ENCODE results near the gene TRIL. TPM values are rescaled to one million over a fixed set of nuclear protein-coding genes. Genes with fewer than 3 reads are reported as not detected.
A peak's percentile ranks its signal among the peaks of the same experiment; 100 is the strongest.

Gene TRIL
- total and polyA plus RNA-seq, 2 experiments from 2014 or later = 0.08 to 0.32 TPM

DNA sequence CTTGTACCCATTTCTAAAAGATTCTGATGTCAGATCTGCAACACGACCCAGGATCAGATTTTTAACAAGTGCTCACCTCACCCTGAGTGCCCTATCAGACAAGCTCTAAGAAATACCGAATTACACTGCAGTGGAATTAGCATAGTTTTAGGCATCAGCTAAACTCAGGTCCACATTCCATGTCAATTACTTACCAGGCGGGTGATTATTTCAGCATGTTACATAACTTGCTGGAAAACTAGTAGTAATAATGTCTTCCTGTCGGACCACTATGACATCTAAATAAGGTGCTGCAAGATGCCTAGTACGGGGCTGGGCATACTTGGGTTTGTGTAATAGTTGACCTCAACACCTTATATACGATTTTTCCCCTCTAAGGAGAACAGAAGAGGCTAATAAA, 21.0 kb downstream of the TRIL start:
- H4K20me1 ChIP-seq (ENCODE audit: insufficient read depth) = no peaks in the 10 kb centered on the region
- H3K4me2 ChIP-seq (ENCODE audit: unreplicated experiment) = no peak overlapping the region
- in situ Hi-C loops (cut with MboI) = no loop called here
- H3K27me3 ChIP-seq (replicated peaks; ENCODE audit: insufficient read depth) = peaks cover 5% of the 10 kb centered on the region
- no peak overlapping the region for H3K27ac ChIP-seq
- WGBS, 2 experiments (ENCODE audit: low coverage in 1 of 2, low lambda C conversion rate in 2 of 2, missing lambda C conversion rate in 2 of 2) = 51% methylated on average over 6 of the region's 6 CpGs
- no peak overlapping the region for H3K9ac ChIP-seq
- H3K4me1 ChIP-seq (ENCODE audit: insufficient read depth) = no peaks in the 10 kb centered on the region
- no peaks in the 10 kb centered on the region for H3K36me3 ChIP-seq (ENCODE audit: low read depth)
- H3K79me2 ChIP-seq (ENCODE audit: insufficient read depth) = no peaks in the 10 kb centered on the region
- no peak overlapping the region for H2AFZ ChIP-seq
- no peak for TF ChIP-seq EZH2 (IDR thresholded peaks at IDR 0.05; ENCODE audit: insufficient read depth, poor library complexity, severe bottlenecking)
- no peak for TF ChIP-seq EZH2phosphoT487 (IDR thresholded peaks at IDR 0.05; ENCODE audit: insufficient read depth, low read depth)
- no peaks in the 10 kb centered on the region for H3K9me3 ChIP-seq (ENCODE audit: low read depth)
- H3F3A ChIP-seq (ENCODE audit: insufficient read depth) = no peaks in the 10 kb centered on the region
- peak; percentile 11 for DNase-seq
- no peaks in the 10 kb centered on the region for H3K9me2 ChIP-seq (ENCODE audit: insufficient read depth)
- H3K4me3 ChIP-seq = no peak overlapping the region

DNA sequence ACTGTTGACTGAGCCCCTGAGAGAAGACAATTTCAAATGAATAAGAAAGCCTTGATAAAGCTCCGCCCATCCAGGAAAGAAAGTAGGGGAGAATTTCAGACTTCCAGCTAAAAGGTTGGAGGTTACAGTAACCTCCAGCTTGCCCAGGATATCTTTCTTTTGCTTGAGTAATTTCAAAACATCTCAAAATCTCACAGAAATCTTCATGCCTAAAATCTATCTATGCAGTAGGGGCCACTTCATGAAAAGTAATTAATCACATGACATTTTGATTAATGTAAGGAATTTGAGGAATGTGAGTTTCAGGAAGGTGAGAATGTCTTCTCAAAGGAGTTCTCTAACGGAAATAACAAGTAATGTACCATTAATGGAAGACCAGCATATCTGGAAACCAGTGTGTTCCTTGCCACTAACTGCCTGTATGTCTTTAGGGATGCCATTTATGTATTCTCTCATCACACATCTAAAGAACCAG, 24.2 kb downstream of the TRIL start:
- Histone ChIP-seq H3K9me2 (ENCODE audit: insufficient read depth) (no peaks in the 10 kb centered on the region), H2AFZ (no peak overlapping the region), H3F3A (ENCODE audit: insufficient read depth) (no peaks in the 10 kb centered on the region), H3K9ac (no peak overlapping the region), H3K4me1 (ENCODE audit: insufficient read depth) (no peaks in the 10 kb centered on the region), H4K20me1 (ENCODE audit: insufficient read depth) (no peaks in the 10 kb centered on the region), H3K27me3 (replicated peaks; ENCODE audit: insufficient read depth) (peaks cover 13% of the 10 kb centered on the region), H3K4me3 (no peak overlapping the region), H3K36me3 (ENCODE audit: low read depth) (no peaks in the 10 kb centered on the region), H3K27ac (no peak overlapping the region), H3K79me2 (ENCODE audit: insufficient read depth) (no peaks in the 10 kb centered on the region), H3K4me2 (ENCODE audit: unreplicated experiment) (no peak overlapping the region), H3K9me3 (ENCODE audit: low read depth) (no peaks in the 10 kb centered on the region)
- 79 to 83% methylated on average over 2 of the region's 2 CpGs for WGBS, 2 experiments (ENCODE audit: low coverage in 1 of 2, low lambda C conversion rate in 2 of 2, missing lambda C conversion rate in 2 of 2)
- in situ Hi-C loops (cut with MboI) = no loop called here
- no peak for TF ChIP-seq EZH2phosphoT487 (IDR thresholded peaks at IDR 0.05; ENCODE audit: insufficient read depth, low read depth)
- no peak for TF ChIP-seq EZH2 (IDR thresholded peaks at IDR 0.05; ENCODE audit: insufficient read depth, poor library complexity, severe bottlenecking)
- DNase-seq = no peak

DNA sequence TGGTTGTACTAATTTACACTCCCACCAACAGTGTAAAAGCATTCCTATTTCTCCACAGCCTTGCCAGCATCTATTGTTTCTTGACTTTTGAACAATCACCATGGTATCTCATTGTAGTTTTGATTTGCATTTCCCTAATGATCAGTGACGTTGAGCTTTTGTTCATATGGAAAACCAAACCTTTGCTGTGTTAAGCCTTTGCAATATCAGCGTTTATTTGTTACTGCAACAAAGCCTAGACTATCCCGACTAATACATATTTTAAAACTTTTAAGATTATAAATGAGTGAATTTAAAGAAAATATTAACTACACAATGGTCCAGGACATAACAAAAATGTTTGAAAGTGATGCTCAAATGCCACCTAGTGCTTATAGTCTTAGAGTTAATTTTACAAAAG, 26.6 kb downstream of the TRIL start:
- no peak for DNase-seq
- no peaks in the 10 kb centered on the region for H4K20me1 ChIP-seq (ENCODE audit: insufficient read depth)
- H3K36me3 ChIP-seq (ENCODE audit: low read depth) = no peaks in the 10 kb centered on the region
- H3K9me3 ChIP-seq (ENCODE audit: low read depth) = no peaks in the 10 kb centered on the region
- no peaks in the 10 kb centered on the region for H3F3A ChIP-seq (ENCODE audit: insufficient read depth)
- no peak overlapping the region for H2AFZ ChIP-seq
- H3K4me1 ChIP-seq (ENCODE audit: insufficient read depth) = no peaks in the 10 kb centered on the region
- no peak overlapping the region for H3K9ac ChIP-seq
- in situ Hi-C loops (cut with MboI) = no loop called here
- no peak for TF ChIP-seq EZH2 (IDR thresholded peaks at IDR 0.05; ENCODE audit: insufficient read depth, poor library complexity, severe bottlenecking)
- TF ChIP-seq EZH2phosphoT487 (IDR thresholded peaks at IDR 0.05; ENCODE audit: insufficient read depth, low read depth) = no peak
- WGBS, 2 experiments (ENCODE audit: low coverage in 1 of 2, low lambda C conversion rate in 2 of 2, missing lambda C conversion rate in 2 of 2) = 71 to 75% methylated on average over 3 of the region's 3 CpGs
- H3K27me3 ChIP-seq (replicated peaks; ENCODE audit: insufficient read depth) = peaks cover 13% of the 10 kb centered on the region
- H3K4me3 ChIP-seq = no peak overlapping the region
- no peaks in the 10 kb centered on the region for H3K79me2 ChIP-seq (ENCODE audit: insufficient read depth)
- no peak overlapping the region for H3K27ac ChIP-seq
- no peak overlapping the region for H3K4me2 ChIP-seq (ENCODE audit: unreplicated experiment)
- H3K9me2 ChIP-seq (ENCODE audit: insufficient read depth) = no peaks in the 10 kb centered on the region

DNA sequence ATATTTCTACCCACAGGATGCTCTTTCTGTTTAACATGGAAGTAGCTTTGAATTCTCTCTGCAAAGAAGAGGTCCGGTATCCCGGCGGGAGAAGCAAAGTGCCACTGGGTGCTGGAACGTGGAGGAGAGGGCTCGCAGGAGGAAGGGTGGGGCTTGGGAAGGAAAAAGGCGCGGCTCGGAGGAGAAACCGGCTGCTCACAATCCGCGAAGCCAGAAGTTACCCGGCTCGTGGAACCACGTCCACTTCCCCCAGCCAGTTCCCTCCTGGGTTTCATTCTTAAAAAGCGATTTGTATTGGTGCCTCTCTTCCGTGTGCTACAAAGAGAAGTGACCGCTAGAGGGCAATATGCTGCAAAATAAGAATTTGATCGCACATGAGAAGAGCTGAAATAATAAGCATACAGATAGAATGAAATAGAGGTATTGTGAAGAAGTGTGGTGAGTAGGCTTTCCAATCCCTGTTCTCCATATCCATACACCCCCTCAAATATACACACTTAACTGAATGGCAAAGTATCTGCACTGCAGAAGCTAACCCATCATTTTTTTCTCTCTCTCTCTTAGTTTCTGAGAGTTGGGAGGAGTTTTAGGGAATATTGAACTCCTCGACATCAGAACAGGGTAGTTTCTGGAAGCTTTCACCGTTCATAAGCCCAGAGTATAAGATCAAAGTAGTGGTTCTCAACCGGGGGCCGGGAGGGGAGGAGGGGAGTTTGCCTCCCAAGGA, 31.1 kb downstream of the TRIL start:
- peak overlapping the region; percentile 74 for H3K9ac ChIP-seq
- peak overlapping the region; percentile 88 for H3K4me2 ChIP-seq (ENCODE audit: unreplicated experiment)
- DNase-seq = peak; percentile 93
- H3K27ac ChIP-seq = no peak overlapping the region
- no peaks in the 10 kb centered on the region for H3F3A ChIP-seq (ENCODE audit: insufficient read depth)
- 5% methylated on average over 22 of the region's 22 CpGs for WGBS, 2 experiments (ENCODE audit: low coverage in 1 of 2, low lambda C conversion rate in 2 of 2, missing lambda C conversion rate in 2 of 2)
- H3K4me3 ChIP-seq = peak overlapping the region; percentile 91
- H4K20me1 ChIP-seq (ENCODE audit: insufficient read depth) = no peaks in the 10 kb centered on the region
- no peaks in the 10 kb centered on the region for H3K9me3 ChIP-seq (ENCODE audit: low read depth)
- H3K36me3 ChIP-seq (ENCODE audit: low read depth) = no peaks in the 10 kb centered on the region
- peaks cover 7% of the 10 kb centered on the region; the same call in 1 of the 2 replicates for H3K27me3 ChIP-seq (replicated peaks; ENCODE audit: insufficient read depth)
- H2AFZ ChIP-seq = peak overlapping the region; percentile 94
- no peak for TF ChIP-seq EZH2 (IDR thresholded peaks at IDR 0.05; ENCODE audit: insufficient read depth, poor library complexity, severe bottlenecking)
- no peak for TF ChIP-seq EZH2phosphoT487 (IDR thresholded peaks at IDR 0.05; ENCODE audit: insufficient read depth, low read depth)
- peaks cover 5% of the 10 kb centered on the region for H3K4me1 ChIP-seq (ENCODE audit: insufficient read depth)
- in situ Hi-C loops (cut with MboI) = loop anchor here (5.0 to 10.0 kb wide), 2 partner anchors 175 to 478 kb away; no protein-coding TSS in a partner anchor
- H3K79me2 ChIP-seq (ENCODE audit: insufficient read depth) = no peaks in the 10 kb centered on the region
- no peaks in the 10 kb centered on the region for H3K9me2 ChIP-seq (ENCODE audit: insufficient read depth)

All from GM23248 (cell line).